Activated naive CD4-positive, alpha-beta T cell treated with anti-CD3 and anti-CD28 coated beads, Interleukin-2, amount 50 U/mL, for 24 hours (primary cell): Measurements from ENCODE around the gene SLC15A2.

ENCODE experiments used
- H3K27ac Mint-ChIP-seq: one replicate; pipeline ENCODE4 v1.8.0; 2021; ENCODE audit warnings: mild to moderate bottlenecking, mixed read lengths
- H3K27me3 Mint-ChIP-seq: one replicate; pipeline ENCODE4 v1.8.0; 2021; ENCODE audit warnings: mixed read lengths
- H3K36me3 Mint-ChIP-seq: one replicate; pipeline ENCODE4 v1.8.0; 2021; ENCODE audit warnings: mixed read lengths
- H3K4me1 Mint-ChIP-seq: one replicate; pipeline ENCODE4 v1.8.0; 2021; ENCODE audit warnings: mixed read lengths
- H3K4me3 Mint-ChIP-seq: one replicate; pipeline ENCODE4 v1.8.0; 2021; ENCODE audit warnings: mild to moderate bottlenecking, mixed read lengths
- H3K9me3 Mint-ChIP-seq: one replicate; pipeline ENCODE4 v1.8.0; 2021; ENCODE audit warnings: mixed read lengths

SLC15A2 gene

DNA sequence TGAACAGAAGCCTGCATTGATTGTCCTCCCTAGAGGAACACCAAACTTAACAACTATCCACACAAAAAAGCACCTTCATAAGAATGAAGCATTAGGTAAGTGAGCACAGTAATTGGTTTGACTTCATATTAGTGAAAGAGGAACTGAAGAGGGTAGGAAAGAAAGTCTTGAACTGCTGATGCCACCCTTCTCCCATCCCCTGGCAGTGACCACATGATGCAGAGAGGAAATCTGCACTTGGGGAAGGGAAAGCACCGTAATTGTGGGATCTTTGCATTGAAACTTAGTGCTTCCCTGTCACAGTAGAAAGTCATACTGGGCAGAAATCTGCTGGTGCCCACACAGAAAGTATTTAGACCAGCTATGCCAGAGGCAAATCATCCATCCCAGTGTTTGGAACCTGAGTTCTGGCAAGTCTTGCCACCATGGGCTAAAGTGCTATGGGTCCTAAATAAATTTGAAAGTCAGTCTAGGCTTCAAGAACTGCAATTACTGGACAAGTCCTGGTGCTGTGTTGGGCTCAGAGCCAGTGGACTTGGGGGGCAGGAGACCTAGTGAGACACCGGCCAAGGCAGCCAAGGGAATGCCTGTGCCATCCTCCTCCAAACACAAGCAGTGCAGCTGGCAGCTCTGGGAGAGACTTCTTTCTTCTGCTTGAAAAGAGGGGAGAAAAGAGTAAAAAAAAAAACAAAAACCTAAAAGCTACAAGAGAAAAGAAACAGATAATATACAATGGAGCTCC lies 63.6 kb downstream of the SLC15A2 start:
- Mint-ChIP-seq H3K4me3 (no peak overlapping the region), H3K36me3 (peaks cover 4% of the 10 kb centered on the region), H3K9me3 (peaks cover 10% of the 10 kb centered on the region), H3K27me3 (peaks cover 2% of the 10 kb centered on the region), H3K4me1 (no peaks in the 10 kb centered on the region), H3K27ac (no peak overlapping the region)

DNA sequence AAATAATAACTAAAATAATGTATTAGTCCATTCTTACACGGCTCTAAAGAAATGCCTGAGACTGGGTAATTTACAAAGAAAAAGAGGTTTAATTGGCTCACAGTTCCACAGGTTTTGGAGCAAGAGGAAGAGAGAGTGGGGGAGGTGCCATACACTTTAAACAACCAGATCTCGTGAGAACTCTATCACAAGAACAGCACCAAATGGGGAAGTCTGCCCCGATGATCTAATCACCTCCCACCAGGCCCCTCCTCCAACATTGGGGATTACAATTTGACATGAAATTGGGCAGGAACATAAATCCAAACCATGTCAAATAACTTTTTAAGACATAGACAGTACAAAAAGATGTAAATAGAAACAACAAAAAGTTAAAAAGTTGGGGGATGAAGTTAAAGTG lies 64.6 kb downstream of the SLC15A2 start:
- Mint-ChIP-seq H3K4me3 (no peak overlapping the region), H3K36me3 (peaks cover 4% of the 10 kb centered on the region), H3K9me3 (peaks cover 10% of the 10 kb centered on the region), H3K4me1 (no peaks in the 10 kb centered on the region), H3K27me3 (peaks cover 2% of the 10 kb centered on the region), H3K27ac (no peak overlapping the region)

DNA sequence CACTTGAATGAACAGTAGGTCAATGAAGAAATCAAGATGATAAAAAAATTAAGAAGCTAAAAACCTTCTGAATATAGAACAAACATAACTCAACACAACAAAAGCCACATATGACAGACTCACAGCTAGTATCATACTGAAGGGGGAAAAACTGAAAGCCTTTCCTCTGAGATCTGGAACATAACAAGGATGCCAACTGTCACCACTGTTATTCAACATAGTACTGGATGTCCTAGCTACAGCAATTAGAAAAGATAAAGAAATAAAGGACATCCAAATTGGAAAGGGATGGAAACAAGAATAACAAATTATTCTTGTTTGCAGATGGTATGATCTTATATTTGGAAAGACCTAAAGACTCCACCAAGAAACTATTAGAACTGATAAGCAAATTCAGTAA lies 67.1 kb downstream of the SLC15A2 start:
- H3K27me3 Mint-ChIP-seq, result peaks cover 4% of the 10 kb centered on the region
- peaks cover 4% of the 10 kb centered on the region for H3K36me3 Mint-ChIP-seq
- no peak overlapping the region for H3K27ac Mint-ChIP-seq
- no peak overlapping the region for H3K4me3 Mint-ChIP-seq
- H3K9me3 Mint-ChIP-seq, result peaks cover 10% of the 10 kb centered on the region
- H3K4me1 Mint-ChIP-seq, result no peaks in the 10 kb centered on the region

DNA sequence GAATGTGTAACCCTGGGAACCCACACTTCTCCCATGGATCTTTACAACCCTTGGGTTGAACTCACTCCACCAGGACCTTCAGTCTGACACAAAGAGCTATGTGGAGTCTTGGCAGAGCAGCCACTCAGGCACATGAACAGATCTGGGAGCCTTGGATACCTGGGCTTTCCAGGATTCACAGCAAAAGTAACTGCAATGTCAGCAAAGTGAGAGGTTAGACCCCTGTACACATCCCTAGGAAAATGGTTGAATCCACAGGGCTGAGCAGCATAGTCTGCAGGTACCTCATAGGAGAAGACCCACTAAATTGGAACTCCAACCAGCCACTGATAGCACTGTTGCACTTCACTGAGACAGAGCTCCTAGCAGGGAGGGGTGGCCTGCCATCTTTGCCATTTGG lies 68.2 kb downstream of the SLC15A2 start:
- Mint-ChIP-seq H3K27ac (no peak overlapping the region), H3K9me3 (peaks cover 4% of the 10 kb centered on the region), H3K4me3 (no peak overlapping the region), H3K4me1 (no peaks in the 10 kb centered on the region), H3K27me3 (peaks cover 4% of the 10 kb centered on the region), H3K36me3 (no peaks in the 10 kb centered on the region)

DNA sequence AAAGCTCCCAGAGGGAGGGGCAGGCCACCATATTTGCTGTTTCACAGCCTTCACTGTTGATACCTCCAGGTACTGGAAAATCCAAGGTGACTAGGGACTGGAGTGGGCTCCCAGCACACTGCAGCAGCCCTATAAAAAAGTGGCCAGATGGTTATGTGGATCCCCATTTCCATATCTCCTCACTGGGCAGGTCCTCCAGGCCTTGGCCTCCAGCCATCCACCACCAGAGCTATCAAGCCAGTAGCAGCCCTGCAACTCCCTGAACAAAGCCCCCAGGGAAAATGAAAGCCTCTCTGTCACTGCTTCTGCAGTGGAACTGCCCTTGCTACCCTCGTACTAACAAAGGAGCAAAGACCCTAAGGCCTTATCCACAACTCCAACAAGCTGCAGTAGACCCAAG lies 69.4 kb downstream of the SLC15A2 start:
- peaks cover 4% of the 10 kb centered on the region for H3K27me3 Mint-ChIP-seq
- H3K9me3 Mint-ChIP-seq, result peaks cover 4% of the 10 kb centered on the region
- H3K27ac Mint-ChIP-seq, result no peak overlapping the region
- no peak overlapping the region for H3K4me3 Mint-ChIP-seq
- H3K36me3 Mint-ChIP-seq, result no peaks in the 10 kb centered on the region
- no peaks in the 10 kb centered on the region for H3K4me1 Mint-ChIP-seq

DNA sequence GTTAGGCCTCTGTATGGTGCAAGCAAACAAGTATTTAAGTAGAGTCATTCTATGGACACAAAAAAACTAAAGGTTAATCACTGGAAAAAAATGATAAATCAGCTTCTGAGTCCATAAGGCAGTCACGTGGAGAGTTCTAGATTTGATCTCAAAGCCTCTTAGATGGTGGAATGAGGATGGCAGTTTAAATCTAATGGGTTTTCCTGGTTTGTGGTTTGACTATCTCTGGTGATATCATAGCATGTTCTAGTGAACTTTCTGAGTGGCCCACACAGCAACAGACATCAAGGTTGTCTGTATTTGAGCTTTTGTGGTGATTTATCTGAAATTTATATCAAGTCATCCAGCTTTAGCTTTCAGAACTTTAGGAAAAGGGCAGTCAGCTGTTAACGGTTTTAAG lies 75.4 kb downstream of the SLC15A2 start:
- no peak overlapping the region for H3K27ac Mint-ChIP-seq
- H3K4me1 Mint-ChIP-seq, result no peaks in the 10 kb centered on the region
- H3K27me3 Mint-ChIP-seq, result peaks cover 2% of the 10 kb centered on the region
- no peaks in the 10 kb centered on the region for H3K36me3 Mint-ChIP-seq
- no peaks in the 10 kb centered on the region for H3K9me3 Mint-ChIP-seq
- H3K4me3 Mint-ChIP-seq, result no peak overlapping the region

DNA sequence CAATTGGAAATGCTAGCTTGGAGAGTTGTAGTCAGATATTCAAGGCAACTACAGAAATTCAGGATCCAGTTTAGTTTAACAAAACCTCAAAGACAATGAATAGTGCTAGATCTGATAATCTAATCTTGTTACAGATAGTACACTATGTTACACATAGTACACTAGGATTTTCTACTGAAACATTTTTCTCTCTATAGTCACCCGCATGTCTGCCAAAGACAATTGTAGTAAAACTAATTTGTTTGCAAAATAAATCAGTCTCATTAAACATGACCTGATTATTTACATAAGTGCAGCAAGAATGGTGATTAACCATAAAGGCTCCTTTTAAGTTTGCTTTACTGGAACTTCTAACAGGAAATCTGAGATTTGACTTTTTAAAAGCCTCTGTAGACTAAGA lies 75.8 kb downstream of the SLC15A2 start:
- Mint-ChIP-seq H3K4me1 (no peaks in the 10 kb centered on the region), H3K27me3 (peaks cover 2% of the 10 kb centered on the region), H3K4me3 (no peak overlapping the region), H3K27ac (no peak overlapping the region), H3K36me3 (no peaks in the 10 kb centered on the region), H3K9me3 (no peaks in the 10 kb centered on the region)

DNA sequence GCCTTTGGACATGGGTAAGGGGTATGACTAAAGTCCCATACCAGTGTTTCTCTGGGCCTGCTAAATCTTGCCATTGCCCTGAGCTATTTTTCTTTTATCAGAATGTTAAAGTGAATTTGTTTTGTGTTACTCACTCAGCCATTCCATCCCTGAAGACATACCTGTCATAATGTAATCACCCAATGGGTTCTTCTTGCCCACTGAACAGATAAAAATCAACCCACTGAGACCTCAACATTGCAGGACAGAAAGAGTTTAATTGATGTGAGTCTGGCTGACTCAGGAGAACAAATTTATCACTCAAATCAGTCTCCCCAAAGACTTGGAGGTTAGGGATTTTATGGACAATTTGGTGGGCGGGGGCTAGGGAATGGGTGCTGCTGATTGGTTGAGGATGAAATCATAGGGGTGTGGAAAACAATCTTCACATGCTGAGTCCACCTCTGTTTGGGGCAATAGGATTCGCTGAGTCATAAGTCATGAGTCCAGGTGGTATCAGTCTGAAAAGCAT lies 80.5 kb downstream of the SLC15A2 start:
- Mint-ChIP-seq H3K9me3 (peaks cover 6% of the 10 kb centered on the region), H3K4me3 (no peak overlapping the region), H3K36me3 (no peaks in the 10 kb centered on the region), H3K27me3 (peaks cover 3% of the 10 kb centered on the region), H3K27ac (no peak overlapping the region), H3K4me1 (no peaks in the 10 kb centered on the region)

DNA sequence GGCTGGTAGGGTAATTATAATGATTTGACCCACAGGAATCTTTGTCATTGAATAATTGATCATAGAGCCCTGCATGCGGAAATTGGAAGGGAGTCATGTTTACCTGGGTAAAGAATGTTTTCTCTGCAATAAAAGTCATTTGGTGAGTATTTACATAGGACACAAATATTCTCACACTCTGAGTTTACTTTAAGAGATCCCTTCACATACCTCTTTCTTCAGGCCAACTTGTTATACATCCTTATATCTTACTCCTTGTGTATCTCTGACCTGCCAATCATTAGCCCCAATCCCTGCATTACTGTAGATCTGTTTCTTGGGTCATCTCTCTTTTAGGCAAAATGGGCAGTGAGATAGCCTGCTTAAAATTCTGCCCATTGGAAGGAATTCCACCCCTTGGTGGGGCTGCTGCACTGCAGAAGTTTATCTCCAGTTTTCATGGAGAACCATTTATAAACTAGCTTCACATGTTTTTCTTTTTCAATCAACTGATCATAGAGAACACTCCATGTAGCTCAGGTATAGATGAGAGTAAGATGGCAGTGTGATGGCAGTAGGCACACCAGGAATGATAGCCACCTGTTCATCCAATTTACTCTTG lies 81.6 kb downstream of the SLC15A2 start:
- no peak overlapping the region for H3K27ac Mint-ChIP-seq
- peaks cover 3% of the 10 kb centered on the region for H3K27me3 Mint-ChIP-seq
- H3K9me3 Mint-ChIP-seq, result peaks cover 6% of the 10 kb centered on the region
- no peaks in the 10 kb centered on the region for H3K36me3 Mint-ChIP-seq
- H3K4me1 Mint-ChIP-seq, result no peaks in the 10 kb centered on the region
- no peak overlapping the region for H3K4me3 Mint-ChIP-seq

DNA sequence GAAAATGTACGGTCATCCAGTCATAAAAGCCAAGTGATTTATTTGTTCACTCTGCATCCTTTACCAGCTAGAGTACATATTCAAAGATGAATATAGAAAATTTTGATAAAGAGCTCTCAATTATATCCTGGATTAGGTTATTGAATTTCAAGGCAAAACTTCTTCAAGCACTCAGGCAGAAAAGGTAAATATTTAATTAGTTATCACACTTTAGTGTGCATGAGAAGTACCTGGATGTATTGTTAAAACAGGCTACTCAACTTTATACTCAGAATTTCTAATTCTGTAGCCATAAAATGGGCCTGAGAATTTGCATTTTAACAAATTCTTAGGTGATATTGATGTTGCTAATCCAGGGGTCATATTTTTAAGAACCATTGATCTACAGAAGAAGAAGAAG lies 82.5 kb downstream of the SLC15A2 start:
- H3K4me3 Mint-ChIP-seq, result no peak overlapping the region
- no peak overlapping the region for H3K27ac Mint-ChIP-seq
- H3K4me1 Mint-ChIP-seq, result no peaks in the 10 kb centered on the region
- H3K9me3 Mint-ChIP-seq, result peaks cover 6% of the 10 kb centered on the region
- H3K36me3 Mint-ChIP-seq, result no peaks in the 10 kb centered on the region
- H3K27me3 Mint-ChIP-seq, result peaks cover 7% of the 10 kb centered on the region

DNA sequence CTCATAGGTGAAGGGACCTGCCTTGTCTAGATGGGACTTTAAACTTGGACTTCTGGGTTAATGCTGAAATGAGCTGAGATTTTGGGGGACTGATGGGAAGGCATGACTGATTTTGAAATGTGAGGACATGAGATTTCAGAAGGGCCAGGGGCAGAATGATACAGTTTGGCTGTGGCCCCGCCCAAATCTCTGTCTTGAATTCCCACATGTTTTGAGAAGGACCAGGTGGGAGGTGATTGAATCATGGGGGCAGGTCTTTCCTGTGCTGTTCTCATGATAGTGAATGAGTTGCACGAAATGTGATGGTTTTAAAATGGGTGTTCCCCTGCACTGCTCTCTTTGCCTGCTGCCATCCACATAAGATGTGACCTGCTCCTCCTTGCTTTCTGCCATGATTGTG lies 85.0 kb downstream of the SLC15A2 start:
- Mint-ChIP-seq H3K9me3 (peaks cover 21% of the 10 kb centered on the region), H3K36me3 (peaks cover 5% of the 10 kb centered on the region), H3K4me1 (no peaks in the 10 kb centered on the region), H3K4me3 (no peak overlapping the region), H3K27me3 (peaks cover 10% of the 10 kb centered on the region), H3K27ac (no peak overlapping the region)

DNA sequence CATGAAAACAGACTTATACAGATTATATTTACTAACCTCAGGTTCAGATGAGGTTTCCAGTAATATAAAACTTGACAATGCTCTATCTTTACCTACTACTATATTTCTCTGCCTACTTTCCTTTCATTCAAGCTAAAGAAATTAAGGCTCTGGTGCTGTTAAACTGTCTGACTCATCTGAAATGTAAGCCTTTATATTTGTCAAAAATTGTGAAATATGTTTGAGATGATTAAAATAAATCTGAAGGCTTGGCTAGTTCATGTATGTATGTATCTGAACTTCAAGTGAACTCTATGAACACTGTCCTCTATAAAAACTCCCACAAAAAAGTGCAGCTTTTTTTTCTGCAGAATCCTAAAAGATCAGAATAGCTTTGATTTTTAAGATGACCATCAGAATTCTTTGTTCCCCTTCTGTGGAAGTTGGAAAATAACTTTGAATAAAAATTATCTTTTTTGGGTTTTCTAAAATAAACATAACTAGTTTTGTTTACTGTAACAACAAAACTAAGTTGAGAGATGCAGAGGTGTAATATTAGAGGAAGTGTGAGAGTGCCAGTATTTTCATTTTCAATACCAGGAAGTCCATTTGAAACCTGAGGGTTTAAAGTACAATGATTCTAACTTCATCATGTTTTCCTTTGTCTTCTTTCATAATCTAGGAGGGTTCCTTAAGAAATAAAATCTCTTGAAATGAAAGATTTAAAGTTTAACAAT lies 85.7 kb downstream of the SLC15A2 start:
- H3K9me3 Mint-ChIP-seq, result peaks cover 28% of the 10 kb centered on the region
- H3K36me3 Mint-ChIP-seq, result peaks cover 6% of the 10 kb centered on the region

DNA sequence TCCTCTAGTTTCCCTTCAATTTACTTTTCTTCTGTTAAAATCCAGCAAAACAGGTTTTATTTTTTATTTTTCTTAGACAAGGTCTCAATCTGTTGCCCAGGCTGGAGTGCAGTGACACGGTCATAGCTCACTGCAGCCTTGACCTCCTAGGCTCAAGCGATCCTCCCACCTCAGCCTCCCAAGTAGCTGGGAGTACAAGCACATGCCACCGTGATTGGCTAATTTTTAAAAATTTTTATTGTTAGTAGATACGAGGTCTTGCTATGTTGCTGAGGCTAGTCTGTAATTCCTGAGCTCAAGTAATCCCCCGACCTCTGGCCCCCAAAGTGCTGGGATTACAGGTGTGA lies 86.2 kb downstream of the SLC15A2 start:
- Mint-ChIP-seq H3K4me3 (no peak overlapping the region), H3K36me3 (peaks cover 6% of the 10 kb centered on the region), H3K4me1 (no peaks in the 10 kb centered on the region), H3K9me3 (peaks cover 33% of the 10 kb centered on the region), H3K27ac (no peak overlapping the region), H3K27me3 (peaks cover 15% of the 10 kb centered on the region)

More for the DNA sequence above, 85.7 kb downstream of the SLC15A2 start:
- Mint-ChIP-seq H3K27ac (no peak overlapping the region), H3K4me1 (no peaks in the 10 kb centered on the region), H3K4me3 (no peak overlapping the region), H3K27me3 (peaks cover 12% of the 10 kb centered on the region)

DNA sequence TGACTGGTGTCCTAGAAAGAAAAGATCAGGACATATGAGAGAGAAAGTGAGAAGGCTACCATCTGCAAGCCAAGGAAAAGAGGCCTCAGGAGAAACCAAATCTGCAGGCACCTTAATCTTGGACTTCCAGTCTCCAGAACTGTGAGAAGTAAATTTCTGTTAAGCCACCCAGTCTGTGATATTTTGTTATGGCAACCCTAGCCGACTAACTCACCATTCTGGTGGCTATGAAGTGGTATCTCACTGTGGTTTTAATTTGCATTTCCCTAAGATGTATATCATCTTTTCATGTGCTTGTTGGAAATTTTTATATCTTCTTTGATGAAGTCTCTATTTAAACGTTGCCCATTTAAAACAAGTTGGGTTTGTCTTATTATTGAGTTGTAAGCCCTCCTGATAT lies 87.3 kb downstream of the SLC15A2 start:
- Mint-ChIP-seq H3K9me3 (peaks cover 34% of the 10 kb centered on the region), H3K36me3 (peaks cover 6% of the 10 kb centered on the region), H3K4me1 (no peaks in the 10 kb centered on the region), H3K27me3 (peaks cover 15% of the 10 kb centered on the region), H3K27ac (no peak overlapping the region), H3K4me3 (no peak overlapping the region)

DNA sequence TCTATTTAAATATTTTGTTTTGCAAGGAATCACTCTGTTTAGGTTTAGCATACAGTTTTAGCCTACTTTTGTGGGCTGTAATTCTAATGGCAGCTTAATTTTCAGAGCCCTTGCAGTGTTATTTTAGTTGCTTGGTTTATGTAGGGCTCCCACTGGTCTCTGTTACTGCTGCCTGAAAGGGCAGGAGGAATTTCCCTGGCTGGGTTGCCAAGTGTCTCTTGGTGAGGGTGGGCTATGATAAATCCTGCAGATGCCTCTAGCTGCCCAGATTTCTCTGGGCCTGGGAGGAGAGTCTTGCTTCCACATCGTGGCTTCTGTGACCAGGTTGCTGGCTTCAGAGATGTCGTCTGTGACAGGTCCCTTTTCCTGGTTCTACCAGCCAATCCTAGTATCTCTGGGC lies 91.6 kb downstream of the SLC15A2 start:
- Mint-ChIP-seq H3K36me3 (peaks cover 6% of the 10 kb centered on the region), H3K9me3 (peaks cover 28% of the 10 kb centered on the region), H3K27ac (no peak overlapping the region), H3K27me3 (peaks cover 18% of the 10 kb centered on the region), H3K4me1 (no peaks in the 10 kb centered on the region), H3K4me3 (no peak overlapping the region)

DNA sequence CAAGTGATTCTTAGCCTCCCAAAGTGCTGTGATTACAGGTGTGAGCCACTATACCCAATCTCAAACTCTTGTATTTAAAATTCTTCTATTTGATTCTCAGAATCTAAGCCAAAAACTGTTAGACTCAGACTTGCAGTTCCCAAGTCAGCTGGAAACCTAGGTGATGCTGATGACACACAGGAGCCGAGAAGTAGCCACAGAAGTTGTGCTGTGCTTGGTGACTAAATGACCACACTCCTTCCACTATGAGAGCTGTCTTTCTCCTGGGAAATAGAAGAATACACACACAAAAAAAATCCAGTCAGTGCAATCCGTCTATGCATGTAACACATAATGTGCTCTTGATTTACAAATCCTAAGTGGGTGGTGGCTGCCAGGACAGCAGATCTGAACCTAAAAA lies 93.9 kb downstream of the SLC15A2 start:
- H3K4me1 Mint-ChIP-seq, result no peaks in the 10 kb centered on the region
- H3K27me3 Mint-ChIP-seq, result peaks cover 15% of the 10 kb centered on the region
- H3K27ac Mint-ChIP-seq, result no peak overlapping the region
- peaks cover 24% of the 10 kb centered on the region for H3K9me3 Mint-ChIP-seq
- no peak overlapping the region for H3K4me3 Mint-ChIP-seq
- peaks cover 6% of the 10 kb centered on the region for H3K36me3 Mint-ChIP-seq
